Measurements from ENCODE around the gene PLEKHM2. TPM values are rescaled to one million over a fixed set of nuclear protein-coding genes. Genes with fewer than 3 reads are reported as not detected.

The PLEKHM2 gene
- total RNA-seq, 1 experiment from 2014 or later = 45.9 TPM

- no peak overlapping the region for H3K27ac ChIP-seq (ENCODE audit: insufficient read length, low read depth, low read length)
- peaks cover 1% of the 10 kb centered on the region for H3K79me1 ChIP-seq (ENCODE audit: insufficient read depth, low read depth, low read length, poor library complexity, severe bottlenecking)
- no peaks in the 10 kb centered on the region for H3K9me3 ChIP-seq (ENCODE audit: control insufficient read depth, low read depth, low read length)
- H2BK5ac ChIP-seq (ENCODE audit: insufficient read length, low read length) = no peak overlapping the region
- peaks cover 3% of the 10 kb centered on the region; the same call in 1 of the 2 replicates for H3K4me1 ChIP-seq (ENCODE audit: insufficient read depth, low read length)
- no peak for TF ChIP-seq CTCF (conservative IDR thresholded peaks at IDR 0.05)
- H2BK12ac ChIP-seq (ENCODE audit: insufficient read length, low read depth, low read length) = no peak overlapping the region
- H3K27me3 ChIP-seq (ENCODE audit: insufficient read depth, low read length) = no peaks in the 10 kb centered on the region
- H2BK20ac ChIP-seq (ENCODE audit: low read depth, low read length, poor library complexity, severe bottlenecking) = no peak overlapping the region
- H3T11ph ChIP-seq (ENCODE audit: low read length) = no peak overlapping the region
- peaks cover 5% of the 10 kb centered on the region for H3K23me2 ChIP-seq (ENCODE audit: insufficient read length, low read depth, low read length, poor library complexity, severe bottlenecking)
- H3K14ac ChIP-seq (ENCODE audit: insufficient read depth, low read length) = no peak overlapping the region
- no peak overlapping the region for H3K9ac ChIP-seq (ENCODE audit: extremely low read depth, insufficient read length, low read length)
- no peak overlapping the region for H3K4me3 Mint-ChIP-seq
- peaks cover 15 to 19% of the 10 kb centered on the region in 2 experiments for H3K4me1 Mint-ChIP-seq
- peaks cover 12 to 18% of the 10 kb centered on the region in 2 experiments for H3K9me3 Mint-ChIP-seq
- no peak for DNase-seq
- no peak overlapping the region for H3K4me2 ChIP-seq (ENCODE audit: insufficient read depth, insufficient read length, low read length)
- H3K18ac ChIP-seq (ENCODE audit: insufficient read length, low read depth, low read length) = no peak overlapping the region
- no peaks in the 10 kb centered on the region for H3K79me2 ChIP-seq (ENCODE audit: insufficient read depth, low read length)
- H2AK5ac ChIP-seq (ENCODE audit: insufficient read length, low read length) = no peak overlapping the region
- H2AFZ ChIP-seq (ENCODE audit: low read length) = no peak overlapping the region
- no peak overlapping the region for H2BK120ac ChIP-seq (ENCODE audit: low read depth, low read length, poor library complexity, severe bottlenecking)
- H4K20me1 ChIP-seq (ENCODE audit: control insufficient read depth, insufficient read depth, insufficient read length) = no peaks in the 10 kb centered on the region
- no peak overlapping the region for H4K5ac ChIP-seq (ENCODE audit: insufficient read length, low read depth, low read length)
- H3K27ac Mint-ChIP-seq = peak overlapping the region in 2 of 3 experiments; percentile 78 to 83; a peak in 2 of 7 replicates
- peaks cover 0 to 7% (median 5%) of the 10 kb centered on the region in 3 experiments; a peak in 3 of 7 replicates for H3K36me3 Mint-ChIP-seq (ENCODE audit: insufficient read depth in 1 of 3, low read depth in 3 of 3)
- no peak overlapping the region for H4K91ac ChIP-seq (ENCODE audit: insufficient read length, low read depth, low read length)
- H3K4ac ChIP-seq (ENCODE audit: low read depth, low read length) = no peak overlapping the region
- H3K56ac ChIP-seq (ENCODE audit: insufficient read length, low read depth, low read length) = no peak overlapping the region
- H4K8ac ChIP-seq (replicated peaks; ENCODE audit: insufficient read length, low read depth, low read length) = no peak overlapping the region
- WGBS (ENCODE audit: extremely low coverage, insufficient read length, low lambda C conversion rate) = no CpG with 5 or more reads among the region's 7 CpGs
- no peaks in the 10 kb centered on the region for H3K27me3 Mint-ChIP-seq (ENCODE audit: low read depth)
- no peak overlapping the region for H2BK15ac ChIP-seq (ENCODE audit: low read depth, low read length)
- H3K23ac ChIP-seq (ENCODE audit: insufficient read length, low read depth, low read length) = no peak overlapping the region
Measured at GRCh38 chr1:15680561-15681348, 3.4 kb upstream of the PLEKHM2 start.
